ENCODE results near the gene NKX3-2. TPM values are rescaled to one million over a fixed set of nuclear protein-coding genes. Genes with fewer than 3 reads are reported as not detected.

The NKX3-2 gene
- total RNA-seq, 1 experiment from 2014 or later, result 1.4 TPM

DNA sequence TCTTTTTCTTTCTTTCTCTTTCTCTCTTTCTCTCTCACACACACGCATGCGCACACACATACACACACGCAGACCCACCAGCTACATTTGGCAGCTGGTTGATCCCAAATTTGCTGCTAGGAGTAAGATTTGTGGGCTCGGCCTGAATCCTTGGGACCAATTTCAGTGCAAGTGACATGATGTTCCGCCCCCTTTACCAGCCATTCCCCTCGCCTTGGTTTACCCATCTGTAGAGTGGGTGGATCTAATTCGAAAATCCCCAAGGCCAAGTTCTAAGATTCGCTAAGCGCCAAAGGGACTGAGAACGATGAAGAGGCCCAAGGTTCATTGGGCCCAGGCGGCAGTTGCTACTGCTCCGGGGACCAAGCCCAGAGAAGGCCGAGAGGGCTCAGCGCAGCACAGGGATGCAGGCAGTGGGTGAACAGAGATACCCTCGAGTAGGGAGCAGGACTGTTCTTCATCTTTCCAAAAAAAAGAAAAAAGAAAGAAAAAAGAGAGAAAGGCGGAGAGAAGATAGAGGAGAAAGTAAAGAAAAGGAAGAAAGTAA is 5.8 kb downstream of the NKX3-2 start (continued):
- TF ChIP-seq EZH2phosphoT487 (IDR thresholded peaks at IDR 0.05; ENCODE audit: borderline replicate concordance), result no peak
- no peak for TF ChIP-seq SP1 (IDR thresholded peaks at IDR 0.05; ENCODE audit: low read depth)
- TF ChIP-seq FOSL1 (IDR thresholded peaks at IDR 0.05; ENCODE audit: low read depth), result no peak
- TF ChIP-seq, protein P1, sequence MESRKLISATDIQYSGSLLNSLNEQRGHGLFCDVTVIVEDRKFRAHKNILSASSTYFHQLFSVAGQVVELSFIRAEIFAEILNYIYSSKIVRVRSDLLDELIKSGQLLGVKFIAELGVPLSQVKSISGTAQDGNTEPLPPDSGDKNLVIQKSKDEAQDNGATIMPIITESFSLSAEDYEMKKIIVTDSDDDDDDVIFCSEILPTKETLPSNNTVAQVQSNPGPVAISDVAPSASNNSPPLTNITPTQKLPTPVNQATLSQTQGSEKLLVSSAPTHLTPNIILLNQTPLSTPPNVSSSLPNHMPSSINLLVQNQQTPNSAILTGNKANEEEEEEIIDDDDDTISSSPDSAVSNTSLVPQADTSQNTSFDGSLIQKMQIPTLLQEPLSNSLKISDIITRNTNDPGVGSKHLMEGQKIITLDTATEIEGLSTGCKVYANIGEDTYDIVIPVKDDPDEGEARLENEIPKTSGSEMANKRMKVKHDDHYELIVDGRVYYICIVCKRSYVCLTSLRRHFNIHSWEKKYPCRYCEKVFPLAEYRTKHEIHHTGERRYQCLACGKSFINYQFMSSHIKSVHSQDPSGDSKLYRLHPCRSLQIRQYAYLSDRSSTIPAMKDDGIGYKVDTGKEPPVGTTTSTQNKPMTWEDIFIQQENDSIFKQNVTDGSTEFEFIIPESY (IDR thresholded peaks at IDR 0.05; ENCODE audit: extremely low read depth, insufficient replicate concordance, low read length), result no peak
- no peak for TF ChIP-seq ELF1 (IDR thresholded peaks at IDR 0.05; ENCODE audit: borderline replicate concordance, low read depth)
- TF ChIP-seq JUND (IDR thresholded peaks at IDR 0.05), result no peak
- TF ChIP-seq ZFX (IDR thresholded peaks at IDR 0.05), result no peak
- no peak for TF ChIP-seq ZNF274 (IDR thresholded peaks at IDR 0.05; ENCODE audit: low read depth, low read length)

DNA sequence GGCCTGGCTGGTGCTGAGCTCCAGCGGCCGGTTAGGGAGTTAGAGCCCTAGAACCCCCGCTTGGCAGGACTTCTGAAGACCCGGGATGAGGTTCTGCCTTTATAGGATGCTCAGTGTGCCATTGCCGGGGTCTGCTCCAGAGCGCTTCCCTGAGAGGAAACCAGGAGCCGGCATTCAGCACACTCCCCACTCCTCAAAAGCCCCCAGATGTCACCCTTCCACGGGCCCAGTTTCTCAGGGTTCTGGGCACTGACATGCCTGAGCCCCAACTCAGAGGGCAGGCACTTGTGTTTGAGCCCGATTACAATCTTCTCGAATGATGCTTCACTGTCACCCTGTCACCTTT is 6.5 kb downstream of the NKX3-2 start:
- no peak overlapping the region for H2AFZ ChIP-seq (ENCODE audit: low read depth, low read length, poor library complexity, severe bottlenecking)
- H3K4me3 ChIP-seq (replicated peaks in 1 of 2; ENCODE audit: low read depth in 1 of 2, low read length in 2 of 2), result no peak overlapping the region
- no peaks in the 10 kb centered on the region for H3K36me3 ChIP-seq (ENCODE audit: control insufficient read depth in 1 of 2, insufficient read depth in 2 of 2, low read length in 2 of 2)
- no peaks in the 10 kb centered on the region for H3K27me3 ChIP-seq (ENCODE audit: insufficient read depth, low read length)
- H3K9me2 ChIP-seq (ENCODE audit: insufficient read depth), result no peaks in the 10 kb centered on the region
- CTCF ChIA-PET, result no interaction called here
- TF ChIP-seq EZH2 (IDR thresholded peaks at IDR 0.05), result no peak
- no peak for TF ChIP-seq SIN3A (IDR thresholded peaks at IDR 0.05; ENCODE audit: low read depth)
- TF ChIP-seq, protein P1 (IDR thresholded peaks at IDR 0.05; ENCODE audit: extremely low read depth, insufficient replicate concordance, low read length), result no peak
- no peak for TF ChIP-seq CBX3 (IDR thresholded peaks at IDR 0.05; ENCODE audit: low read depth)
- TF ChIP-seq YY1 (IDR thresholded peaks at IDR 0.05; ENCODE audit: extremely low read depth, insufficient replicate concordance, low read depth, low read length), result no peak
- RAD21 ChIA-PET (ENCODE audit: low non-redundant PET in 1 of 2, low total read pairs in 2 of 2, uncharacterized antibody in 2 of 2, unreplicated experiment in 2 of 2), result no interaction called here
- H3K4me2 ChIP-seq (ENCODE audit: low read length), result no peak overlapping the region
- H3K27ac ChIP-seq (ENCODE audit: low read depth, low read length), result no peak overlapping the region
- H3K9me3 ChIP-seq (ENCODE audit: control insufficient read depth in 1 of 2, insufficient read depth in 1 of 2, low read depth in 1 of 2, low read length in 2 of 2), result no peaks in the 10 kb centered on the region
- no peaks in the 10 kb centered on the region for H4K20me1 ChIP-seq (ENCODE audit: insufficient read depth)
- no peak for DNase-seq (ENCODE audit: low read depth, low spot score)
- no peak for ATAC-seq
- H3K79me2 ChIP-seq (ENCODE audit: insufficient read depth, low read length), result no peaks in the 10 kb centered on the region
- no peaks in the 10 kb centered on the region for H3K4me1 ChIP-seq (ENCODE audit: control insufficient read depth in 1 of 2, insufficient read depth in 2 of 2, low read length in 2 of 2)
- intact Hi-C loops (cut with micrococcal nuclease), result no loop called here
- H3K9ac ChIP-seq (ENCODE audit: low read length), result no peak overlapping the region
- POLR2A ChIA-PET, result no interaction called here
- BruUV-seq (replicated peaks), result no TSS peak
